ENCODE measurements around the gene OSBPL9. TPM values are rescaled to one million over a fixed set of nuclear protein-coding genes. Genes with fewer than 3 reads are reported as not detected.

The OSBPL9 gene
- total and polyA plus RNA-seq, 2 donors (not counting 1 experiment from before 2014, with no cell fraction given): 23.1 to 59.6 TPM

DNA sequence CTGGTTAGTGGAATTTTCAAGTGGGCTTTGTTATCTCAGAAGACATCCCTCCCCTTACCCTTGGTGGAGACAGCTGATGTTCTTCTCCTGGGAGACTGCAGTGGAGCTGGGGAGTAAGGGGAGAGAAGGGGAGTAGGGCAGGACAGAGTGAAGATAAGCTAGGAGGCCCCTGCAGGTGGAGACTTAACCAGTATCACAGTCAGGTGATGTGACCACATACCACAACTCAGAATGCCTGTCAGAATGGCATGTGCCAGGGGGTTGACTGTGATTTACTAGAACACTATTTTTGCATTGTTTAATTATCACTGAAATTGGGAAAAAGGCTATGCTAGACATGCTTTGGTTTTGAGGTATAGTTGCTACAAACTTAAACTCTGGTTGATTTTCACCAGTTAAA lies 137.1 kb downstream of the OSBPL9 start:
- no peaks in the 10 kb centered on the region for H4K20me1 ChIP-seq (ENCODE audit: control insufficient read depth, insufficient read depth, low read length, poor library complexity, severe bottlenecking)
- ChIA-PET CTCF (interaction anchor here (1.0 kb wide), 1 partner anchor 16 kb away, joined by 3 read pairs; no protein-coding TSS in a partner anchor), POLR2A (no interaction called here)
- Mint-ChIP-seq H3K4me1 (no peaks in the 10 kb centered on the region), H3K27me3 (no peaks in the 10 kb centered on the region), H3K9me3 (ENCODE audit: insufficient read depth) (peaks cover 2% of the 10 kb centered on the region), H3K4me3 (no peak overlapping the region), H3K27ac (no peak overlapping the region)
- no peak overlapping the region for H3K4me2 ChIP-seq (replicated peaks; ENCODE audit: low read depth, low read length, poor library complexity, severe bottlenecking)
- H3K4me1 ChIP-seq (ENCODE audit: control insufficient read depth in 2 of 2, insufficient read depth in 2 of 2, low read length in 2 of 2): no peaks in the 10 kb centered on the region
- no peaks in the 10 kb centered on the region for H3K27me3 ChIP-seq (replicated peaks in 1 of 4; ENCODE audit: control extremely low read depth in 1 of 4, control insufficient read depth in 3 of 4, insufficient read depth in 4 of 4, low read length in 3 of 4)
- H3K27ac ChIP-seq (ENCODE audit: low read length in 2 of 2): no peak overlapping the region
- DNase-seq (no peak), ATAC-seq (ENCODE audit: low read depth) (no peak)
- H3K36me3 ChIP-seq (replicated peaks in 1 of 2; ENCODE audit: control extremely low read depth in 1 of 2, control insufficient read depth in 1 of 2, extremely low read depth in 1 of 2, insufficient read depth in 2 of 2, low read length in 1 of 2): peaks cover 18 to 36% of the 10 kb centered on the region in 2 experiments
- H2AFZ ChIP-seq (ENCODE audit: insufficient read depth, low read depth, low read length, poor library complexity, severe bottlenecking): no peak overlapping the region
- intact Hi-C loops (cut with micrococcal nuclease): no loop called here
- TF ChIP-seq, protein P1, sequence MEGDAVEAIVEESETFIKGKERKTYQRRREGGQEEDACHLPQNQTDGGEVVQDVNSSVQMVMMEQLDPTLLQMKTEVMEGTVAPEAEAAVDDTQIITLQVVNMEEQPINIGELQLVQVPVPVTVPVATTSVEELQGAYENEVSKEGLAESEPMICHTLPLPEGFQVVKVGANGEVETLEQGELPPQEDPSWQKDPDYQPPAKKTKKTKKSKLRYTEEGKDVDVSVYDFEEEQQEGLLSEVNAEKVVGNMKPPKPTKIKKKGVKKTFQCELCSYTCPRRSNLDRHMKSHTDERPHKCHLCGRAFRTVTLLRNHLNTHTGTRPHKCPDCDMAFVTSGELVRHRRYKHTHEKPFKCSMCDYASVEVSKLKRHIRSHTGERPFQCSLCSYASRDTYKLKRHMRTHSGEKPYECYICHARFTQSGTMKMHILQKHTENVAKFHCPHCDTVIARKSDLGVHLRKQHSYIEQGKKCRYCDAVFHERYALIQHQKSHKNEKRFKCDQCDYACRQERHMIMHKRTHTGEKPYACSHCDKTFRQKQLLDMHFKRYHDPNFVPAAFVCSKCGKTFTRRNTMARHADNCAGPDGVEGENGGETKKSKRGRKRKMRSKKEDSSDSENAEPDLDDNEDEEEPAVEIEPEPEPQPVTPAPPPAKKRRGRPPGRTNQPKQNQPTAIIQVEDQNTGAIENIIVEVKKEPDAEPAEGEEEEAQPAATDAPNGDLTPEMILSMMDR (IDR thresholded peaks at IDR 0.05): no peak
- no peak for TF ChIP-seq EZH2 (IDR thresholded peaks at IDR 0.05; ENCODE audit: borderline replicate concordance, insufficient read depth, low read depth, low read length, poor library complexity, severe bottlenecking)
- no peaks in the 10 kb centered on the region for H3K79me2 ChIP-seq (ENCODE audit: control insufficient read depth, insufficient read depth, low read length)
- H3K9ac ChIP-seq (ENCODE audit: low read length): no peak overlapping the region
- H3K9me3 ChIP-seq (ENCODE audit: control extremely low read depth in 1 of 3, control insufficient read depth in 2 of 3, insufficient read depth in 1 of 3, low read length in 2 of 3): no peaks in the 10 kb centered on the region
- H3K4me3 ChIP-seq (ENCODE audit: control extremely low read depth in 1 of 5, extremely low read depth in 1 of 5, insufficient read depth in 1 of 5, low read depth in 2 of 5, low read length in 4 of 5): no peak overlapping the region

DNA sequence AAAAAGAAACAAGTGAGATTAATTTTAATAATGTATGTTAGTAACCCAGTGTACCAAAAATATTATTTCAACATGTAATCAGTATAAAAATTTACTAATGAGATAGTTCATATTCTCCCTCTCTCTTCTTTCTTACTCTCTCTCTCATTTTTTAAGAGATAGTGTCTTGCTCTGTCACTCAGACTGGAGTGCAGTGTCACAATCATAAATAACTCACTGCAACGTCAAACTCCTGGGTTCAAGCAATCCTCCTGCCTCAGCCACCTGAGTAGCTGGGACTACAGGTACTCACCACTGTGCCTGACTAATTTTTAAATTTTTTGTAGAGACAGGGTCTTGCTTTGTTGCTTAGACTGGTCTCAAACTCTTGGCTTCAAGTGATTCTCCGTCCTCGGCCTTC lies 137.8 kb downstream of the OSBPL9 start:
- POLR2A ChIA-PET: no interaction called here

More for the DNA sequence above, 137.8 kb downstream of the OSBPL9 start:
- intact Hi-C loops (cut with micrococcal nuclease): no loop called here
- no peaks in the 10 kb centered on the region for H4K20me1 ChIP-seq (ENCODE audit: control insufficient read depth, insufficient read depth, low read length, poor library complexity, severe bottlenecking)
- DNase-seq: no peak
- no peak overlapping the region for H3K9ac ChIP-seq (ENCODE audit: low read length)
- WGBS (ENCODE audit: insufficient coverage): 100% methylated on average over 2 of the region's 3 CpGs
- no peak for TF ChIP-seq EZH2 (IDR thresholded peaks at IDR 0.05; ENCODE audit: borderline replicate concordance, insufficient read depth, low read depth, low read length, poor library complexity, severe bottlenecking)
- TF ChIP-seq, protein P1 (IDR thresholded peaks at IDR 0.05): no peak
- CTCF ChIA-PET: interaction anchor here (2.3 kb wide), 1 partner anchor 15 kb away, joined by 9 read pairs; no protein-coding TSS in a partner anchor
- no peak overlapping the region for H3K27ac ChIP-seq (ENCODE audit: low read length in 2 of 2)
- no peak for ATAC-seq (ENCODE audit: low read depth)
- Mint-ChIP-seq H3K4me3 (no peak overlapping the region), H3K27ac (no peak overlapping the region), H3K27me3 (no peaks in the 10 kb centered on the region), H3K4me1 (no peaks in the 10 kb centered on the region), H3K9me3 (ENCODE audit: insufficient read depth) (peaks cover 2% of the 10 kb centered on the region)
- H2AFZ ChIP-seq (ENCODE audit: insufficient read depth, low read depth, low read length, poor library complexity, severe bottlenecking): no peak overlapping the region
- H3K4me2 ChIP-seq (replicated peaks; ENCODE audit: low read depth, low read length, poor library complexity, severe bottlenecking): no peak overlapping the region
- no peaks in the 10 kb centered on the region for H3K79me2 ChIP-seq (ENCODE audit: control insufficient read depth, insufficient read depth, low read length)
- H3K4me1 ChIP-seq (ENCODE audit: control insufficient read depth in 2 of 2, insufficient read depth in 2 of 2, low read length in 2 of 2): no peaks in the 10 kb centered on the region
- H3K27me3 ChIP-seq (replicated peaks in 1 of 4; ENCODE audit: control extremely low read depth in 1 of 4, control insufficient read depth in 3 of 4, insufficient read depth in 4 of 4, low read length in 3 of 4): no peaks in the 10 kb centered on the region
- H3K36me3 ChIP-seq (replicated peaks in 1 of 2; ENCODE audit: control extremely low read depth in 1 of 2, control insufficient read depth in 1 of 2, extremely low read depth in 1 of 2, insufficient read depth in 2 of 2, low read length in 1 of 2): peaks cover 18 to 36% of the 10 kb centered on the region in 2 experiments
- H3K9me3 ChIP-seq (ENCODE audit: control extremely low read depth in 1 of 3, control insufficient read depth in 2 of 3, insufficient read depth in 1 of 3, low read length in 2 of 3): no peaks in the 10 kb centered on the region
- H3K4me3 ChIP-seq (ENCODE audit: control extremely low read depth in 1 of 5, extremely low read depth in 1 of 5, insufficient read depth in 1 of 5, low read depth in 2 of 5, low read length in 4 of 5): no peak overlapping the region

Data from B cell (primary cell).